Neural cell (in vitro differentiated cells): ENCODE results near the gene MRPL58. TPM values are rescaled to one million over a fixed set of nuclear protein-coding genes. Genes with fewer than 3 reads are reported as not detected.

Source experiments
- H2AFZ ChIP-seq: fragments of 200-600, 300-800 bp; sonication (generic), shearing (Covaris generic); 2 replicates; pipeline ENCODE4 v1.6.0; 2014; ENCODE audit warnings: low read depth, mild to moderate bottlenecking, antibody characterized with exemption, low read length, moderate library complexity
- H3F3A ChIP-seq: fragments of 200-600 bp; shearing (Covaris generic); 2 replicates; pipeline ENCODE4 v1.6.1; 2016; ENCODE audit warnings: mild to moderate bottlenecking, moderate library complexity, mixed read lengths, antibody characterized with exemption, low read length; ENCODE audit not compliant: insufficient read depth, poor library complexity, severe bottlenecking
- H3K27ac ChIP-seq: fragments of 200-600, 300-800 bp; sonication (generic), shearing (Covaris generic); 2 replicates; pipeline ENCODE4 v1.5.1; 2014; ENCODE audit warnings: mild to moderate bottlenecking, low read length, moderate library complexity
- H3K27me3 ChIP-seq: fragments of 300-800, 200-600 bp; sonication (generic), shearing (Covaris generic); 2 replicates; pipeline ENCODE4 v1.6.0; 2014; ENCODE audit warnings: mild to moderate bottlenecking, low read depth, low read length, moderate library complexity; ENCODE audit not compliant: insufficient read depth
- H3K36me3 ChIP-seq: fragments of 300-800, 200-600 bp; sonication (generic), shearing (Covaris generic); 2 replicates; pipeline ENCODE4 v1.5.1; 2014; ENCODE audit warnings: mild to moderate bottlenecking, antibody characterized with exemption, low read length, moderate library complexity; ENCODE audit not compliant: insufficient read depth
- H3K4me2 ChIP-seq: fragments of 300-800, 200-600 bp; sonication (generic), shearing (Covaris generic); 2 replicates; pipeline ENCODE4 v1.6.0; 2014; ENCODE audit warnings: mild to moderate bottlenecking, low read length
- H3K4me3 ChIP-seq: fragments of 300-800, 200-600 bp; sonication (generic), shearing (Covaris generic); 2 replicates; pipeline ENCODE4 v1.5.1; 2014; ENCODE audit warnings: mild to moderate bottlenecking, low read length, moderate library complexity
- H3K79me2 ChIP-seq: fragments of 200-600 bp; shearing (Covaris generic); replicated peaks from 2 replicates; pipeline ENCODE4 v1.6.0; 2014; ENCODE audit warnings: mild to moderate bottlenecking, low read length, moderate library complexity; ENCODE audit not compliant: insufficient read depth
- H3K9ac ChIP-seq: fragments of 300-800, 200-600 bp; sonication (generic), shearing (Covaris generic); 2 replicates; pipeline ENCODE4 v1.6.1; 2016; ENCODE audit warnings: mild to moderate bottlenecking, low read length, mixed read lengths
- H3K9me2 ChIP-seq: fragments of 200-600 bp; shearing (Covaris generic); 2 replicates; pipeline ENCODE4 v1.6.1; 2016; ENCODE audit warnings: mild to moderate bottlenecking, low read length, mixed read lengths; ENCODE audit not compliant: insufficient read depth
- H3K9me3 ChIP-seq: fragments of 200-600, 300-800 bp; sonication (generic), shearing (Covaris generic); 2 replicates; pipeline ENCODE4 v1.6.1; 2016; ENCODE audit warnings: mild to moderate bottlenecking, mixed run types, low read length, moderate library complexity, mixed read lengths
- H4K20me1 ChIP-seq: fragments of 200-600 bp; shearing (Covaris generic); 2 replicates; pipeline ENCODE4 v1.6.1; 2016; ENCODE audit warnings: mild to moderate bottlenecking, mixed run types; ENCODE audit not compliant: insufficient read depth
- EP300 ChIP-seq: fragments of 450-650 bp; conservative IDR thresholded peaks from 2 replicates; pipeline ENCODE4 v1.6.1; 2014; ENCODE audit warnings: antibody characterized with exemption, mild to moderate bottlenecking, moderate library complexity; ENCODE audit not compliant: poor library complexity, severe bottlenecking
- EZH2 ChIP-seq: fragments of 200-600, 300-800 bp; shearing (Covaris generic), sonication (generic); IDR thresholded peaks from 2 replicates; pipeline ENCODE4 v1.6.1; 2014; ENCODE audit warnings: antibody characterized with exemption, low read length, borderline replicate concordance, mild to moderate bottlenecking; ENCODE audit not compliant: insufficient read depth, poor library complexity, severe bottlenecking
- MXI1 ChIP-seq: fragments of 450-650 bp; conservative IDR thresholded peaks from 2 replicates; pipeline ENCODE4 v1.6.1; 2014; ENCODE audit warnings: antibody characterized with exemption, mild to moderate bottlenecking; ENCODE audit not compliant: poor library complexity, severe bottlenecking
- POLR2AphosphoS5 ChIP-seq: IDR thresholded peaks from 2 replicates; pipeline ENCODE4 v1.6.1; 2012
- RAD21 ChIP-seq: fragments of 450-650 bp; conservative IDR thresholded peaks from 2 replicates; pipeline ENCODE4 v1.6.1; 2014; ENCODE audit warnings: antibody characterized with exemption, mild to moderate bottlenecking, moderate library complexity
- SMC3 ChIP-seq: fragments of 450-650 bp; conservative IDR thresholded peaks from 2 replicates; pipeline ENCODE4 v1.6.1; 2014; ENCODE audit warnings: antibody characterized with exemption, mild to moderate bottlenecking, moderate library complexity; ENCODE audit not compliant: poor library complexity
- TAF1 ChIP-seq: IDR thresholded peaks from 2 replicates; pipeline ENCODE4 v1.6.1; 2012; ENCODE audit warnings: low read depth
- polyA plus RNA-seq: library from polyadenylated mRNA; depleted of rRNA; stranded (reverse); fragments of >200 nt; gene quantifications from 2 replicates; pipeline ENCODE4 v1.2.3, GENCODE V29; 2014
- TF ChIP-seq, protein P1 (sequence below): IDR thresholded peaks from 2 replicates; pipeline ENCODE4 v1.6.1; 2012; ENCODE audit warnings: borderline replicate concordance
- TF ChIP-seq, protein P2 (sequence below): fragments of 450-650 bp; IDR thresholded peaks from 2 replicates; pipeline ENCODE4 v1.5.1; 2014; ENCODE audit warnings: antibody characterized with exemption, mild to moderate bottlenecking, moderate library complexity; ENCODE audit not compliant: poor library complexity, severe bottlenecking

Gene MRPL58
- polyA plus RNA-seq, 1 donor from 2014 or later: 47.4 TPM

- no peak overlapping the region for H3K27ac ChIP-seq
- no peaks in the 10 kb centered on the region for H4K20me1 ChIP-seq
- no peaks in the 10 kb centered on the region for H3K36me3 ChIP-seq
- no peaks in the 10 kb centered on the region for H3K79me2 ChIP-seq
- no peak overlapping the region for H3K4me3 ChIP-seq
- H3K9ac ChIP-seq: no peak overlapping the region
- H2AFZ ChIP-seq: no peak overlapping the region
- H3K4me2 ChIP-seq: no peak overlapping the region
- H3K27me3 ChIP-seq: no peaks in the 10 kb centered on the region
- no peaks in the 10 kb centered on the region for H3K9me3 ChIP-seq
- no peaks in the 10 kb centered on the region for H3K9me2 ChIP-seq
- TF ChIP-seq TAF1 (no peak), EP300 (no peak), RAD21 (no peak), MXI1 (no peak), EZH2 (no peak), SMC3 (no peak), POLR2AphosphoS5 (no peak)
- TF ChIP-seq, protein P1, sequence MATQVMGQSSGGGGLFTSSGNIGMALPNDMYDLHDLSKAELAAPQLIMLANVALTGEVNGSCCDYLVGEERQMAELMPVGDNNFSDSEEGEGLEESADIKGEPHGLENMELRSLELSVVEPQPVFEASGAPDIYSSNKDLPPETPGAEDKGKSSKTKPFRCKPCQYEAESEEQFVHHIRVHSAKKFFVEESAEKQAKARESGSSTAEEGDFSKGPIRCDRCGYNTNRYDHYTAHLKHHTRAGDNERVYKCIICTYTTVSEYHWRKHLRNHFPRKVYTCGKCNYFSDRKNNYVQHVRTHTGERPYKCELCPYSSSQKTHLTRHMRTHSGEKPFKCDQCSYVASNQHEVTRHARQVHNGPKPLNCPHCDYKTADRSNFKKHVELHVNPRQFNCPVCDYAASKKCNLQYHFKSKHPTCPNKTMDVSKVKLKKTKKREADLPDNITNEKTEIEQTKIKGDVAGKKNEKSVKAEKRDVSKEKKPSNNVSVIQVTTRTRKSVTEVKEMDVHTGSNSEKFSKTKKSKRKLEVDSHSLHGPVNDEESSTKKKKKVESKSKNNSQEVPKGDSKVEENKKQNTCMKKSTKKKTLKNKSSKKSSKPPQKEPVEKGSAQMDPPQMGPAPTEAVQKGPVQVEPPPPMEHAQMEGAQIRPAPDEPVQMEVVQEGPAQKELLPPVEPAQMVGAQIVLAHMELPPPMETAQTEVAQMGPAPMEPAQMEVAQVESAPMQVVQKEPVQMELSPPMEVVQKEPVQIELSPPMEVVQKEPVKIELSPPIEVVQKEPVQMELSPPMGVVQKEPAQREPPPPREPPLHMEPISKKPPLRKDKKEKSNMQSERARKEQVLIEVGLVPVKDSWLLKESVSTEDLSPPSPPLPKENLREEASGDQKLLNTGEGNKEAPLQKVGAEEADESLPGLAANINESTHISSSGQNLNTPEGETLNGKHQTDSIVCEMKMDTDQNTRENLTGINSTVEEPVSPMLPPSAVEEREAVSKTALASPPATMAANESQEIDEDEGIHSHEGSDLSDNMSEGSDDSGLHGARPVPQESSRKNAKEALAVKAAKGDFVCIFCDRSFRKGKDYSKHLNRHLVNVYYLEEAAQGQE: no peak
- TF ChIP-seq, protein P2, sequence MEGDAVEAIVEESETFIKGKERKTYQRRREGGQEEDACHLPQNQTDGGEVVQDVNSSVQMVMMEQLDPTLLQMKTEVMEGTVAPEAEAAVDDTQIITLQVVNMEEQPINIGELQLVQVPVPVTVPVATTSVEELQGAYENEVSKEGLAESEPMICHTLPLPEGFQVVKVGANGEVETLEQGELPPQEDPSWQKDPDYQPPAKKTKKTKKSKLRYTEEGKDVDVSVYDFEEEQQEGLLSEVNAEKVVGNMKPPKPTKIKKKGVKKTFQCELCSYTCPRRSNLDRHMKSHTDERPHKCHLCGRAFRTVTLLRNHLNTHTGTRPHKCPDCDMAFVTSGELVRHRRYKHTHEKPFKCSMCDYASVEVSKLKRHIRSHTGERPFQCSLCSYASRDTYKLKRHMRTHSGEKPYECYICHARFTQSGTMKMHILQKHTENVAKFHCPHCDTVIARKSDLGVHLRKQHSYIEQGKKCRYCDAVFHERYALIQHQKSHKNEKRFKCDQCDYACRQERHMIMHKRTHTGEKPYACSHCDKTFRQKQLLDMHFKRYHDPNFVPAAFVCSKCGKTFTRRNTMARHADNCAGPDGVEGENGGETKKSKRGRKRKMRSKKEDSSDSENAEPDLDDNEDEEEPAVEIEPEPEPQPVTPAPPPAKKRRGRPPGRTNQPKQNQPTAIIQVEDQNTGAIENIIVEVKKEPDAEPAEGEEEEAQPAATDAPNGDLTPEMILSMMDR: no peak
- H3F3A ChIP-seq: no peaks in the 10 kb centered on the region
Measured at GRCh38 chr17:75006653-75007052, 5.8 kb upstream of the MRPL58 start.

GRCh38 chr17:75008373-75008772 lies 4.1 kb upstream of the MRPL58 start:
- H3K9me2 ChIP-seq: no peaks in the 10 kb centered on the region
- no peak overlapping the region for H2AFZ ChIP-seq
- H3K27ac ChIP-seq: no peak overlapping the region
- no peak overlapping the region for H3K9ac ChIP-seq
- H3K9me3 ChIP-seq: no peaks in the 10 kb centered on the region
- no peaks in the 10 kb centered on the region for H3K79me2 ChIP-seq
- H3K27me3 ChIP-seq: no peaks in the 10 kb centered on the region
- no peak for TF ChIP-seq SMC3
- H3K36me3 ChIP-seq: no peaks in the 10 kb centered on the region
- no peaks in the 10 kb centered on the region for H3F3A ChIP-seq
- no peak overlapping the region for H3K4me2 ChIP-seq
- no peak overlapping the region for H3K4me3 ChIP-seq
- H4K20me1 ChIP-seq: no peaks in the 10 kb centered on the region
